ENCODE data around the gene FNDC10.

DNA sequence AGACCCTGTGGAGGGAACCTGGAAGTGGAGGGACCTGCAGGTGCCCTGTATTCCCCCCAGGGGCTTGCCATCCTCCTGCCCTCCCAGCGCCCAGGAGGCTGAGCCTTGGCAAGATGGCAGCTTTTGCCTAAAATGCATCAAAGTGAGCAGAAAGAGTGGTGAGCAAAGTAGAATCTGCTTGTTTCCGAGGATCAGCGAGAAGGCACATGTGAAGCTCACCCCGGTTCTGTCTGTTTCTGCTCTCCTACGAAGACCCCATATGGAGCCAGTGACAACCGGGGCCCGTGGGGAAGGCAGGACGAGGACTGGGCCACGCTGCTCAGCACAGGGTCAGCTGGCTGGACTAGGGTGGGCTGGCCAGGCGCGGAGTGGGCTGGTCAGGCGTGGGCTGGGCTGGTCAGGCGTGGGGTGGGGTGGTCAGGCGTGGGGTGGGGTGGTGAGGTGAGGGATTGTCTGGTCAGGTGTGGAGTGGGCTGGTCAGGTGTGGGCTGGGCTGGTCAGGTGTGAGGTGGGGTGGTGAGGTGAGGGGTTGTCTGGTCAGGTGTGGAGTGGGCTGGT lies 5.2 kb upstream of the FNDC10 start:
- TF ChIP-seq EZH2phosphoT487 (IDR thresholded peaks at IDR 0.05; ENCODE audit: insufficient read depth, low read depth) (no peak), EZH2 (IDR thresholded peaks at IDR 0.05; ENCODE audit: insufficient read depth, poor library complexity, severe bottlenecking) (no peak)

Data from GM23248 (cell line).